ENCODE measurements around the gene TRPM7.

TRPM7 gene

DNA sequence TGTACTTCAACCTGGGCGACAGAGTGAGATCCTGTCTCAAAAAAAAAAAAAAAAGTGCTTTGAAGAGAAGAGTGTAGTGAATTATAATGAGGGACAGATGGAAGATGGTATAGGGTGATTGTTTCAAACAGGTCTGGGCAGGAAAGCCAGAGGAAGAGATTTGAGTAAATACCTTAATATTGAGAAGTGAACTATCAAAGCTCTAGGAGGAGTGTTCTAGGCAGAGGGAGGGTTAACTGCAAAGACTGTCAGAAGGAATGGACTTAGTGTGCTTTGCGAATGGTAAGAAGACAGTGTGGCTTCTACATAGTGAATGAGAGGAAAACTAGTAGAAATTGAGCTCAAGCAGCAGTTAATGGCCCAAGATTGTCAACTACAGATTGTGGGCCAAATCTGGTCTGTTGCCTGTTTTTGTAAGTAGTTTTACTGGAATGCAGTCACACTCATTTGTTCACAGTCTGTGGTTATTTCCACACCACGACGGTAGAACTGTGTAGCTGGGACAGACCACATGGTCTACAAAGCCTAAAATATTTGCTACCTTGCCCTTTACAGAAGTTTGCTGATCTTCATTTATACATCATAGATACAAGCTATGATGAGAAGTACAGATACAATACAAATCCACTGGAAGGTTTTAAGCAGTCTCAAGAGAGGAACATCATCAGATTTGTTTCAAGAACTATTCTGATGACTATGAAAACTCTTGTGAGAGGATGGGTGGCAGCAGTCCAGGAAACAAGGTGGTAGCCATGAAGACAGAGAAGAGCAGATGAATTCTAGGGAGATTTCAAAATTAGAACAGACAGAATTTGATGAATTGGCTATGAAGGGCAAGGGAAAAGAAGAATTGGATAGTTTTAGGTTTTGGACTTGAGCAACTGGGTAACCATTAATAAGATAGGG is 123.6 kb downstream of the TRPM7 start:
- no peak for DNase-seq (ENCODE audit: low read depth in 2 of 2)

DNA sequence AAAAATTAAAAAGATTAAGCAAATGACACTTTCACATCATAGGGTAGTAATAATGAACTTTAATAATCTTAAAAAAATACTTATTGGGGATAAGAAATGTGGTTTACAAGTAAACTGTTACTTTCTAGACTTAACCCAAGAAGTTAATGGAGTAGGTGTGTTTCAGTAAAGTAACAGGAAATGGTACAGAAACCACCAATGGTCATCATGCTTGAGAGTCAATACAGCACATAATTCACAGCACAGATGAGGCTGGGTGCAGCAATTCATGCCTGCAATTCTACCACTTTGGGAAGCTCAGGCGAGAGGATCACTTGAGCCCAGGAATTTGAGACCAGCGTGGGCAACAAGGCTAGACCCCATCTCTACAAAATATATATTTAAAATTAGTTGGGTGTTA is 128.6 kb downstream of the TRPM7 start:
- no peak for DNase-seq (ENCODE audit: low read depth in 2 of 2)

DNA sequence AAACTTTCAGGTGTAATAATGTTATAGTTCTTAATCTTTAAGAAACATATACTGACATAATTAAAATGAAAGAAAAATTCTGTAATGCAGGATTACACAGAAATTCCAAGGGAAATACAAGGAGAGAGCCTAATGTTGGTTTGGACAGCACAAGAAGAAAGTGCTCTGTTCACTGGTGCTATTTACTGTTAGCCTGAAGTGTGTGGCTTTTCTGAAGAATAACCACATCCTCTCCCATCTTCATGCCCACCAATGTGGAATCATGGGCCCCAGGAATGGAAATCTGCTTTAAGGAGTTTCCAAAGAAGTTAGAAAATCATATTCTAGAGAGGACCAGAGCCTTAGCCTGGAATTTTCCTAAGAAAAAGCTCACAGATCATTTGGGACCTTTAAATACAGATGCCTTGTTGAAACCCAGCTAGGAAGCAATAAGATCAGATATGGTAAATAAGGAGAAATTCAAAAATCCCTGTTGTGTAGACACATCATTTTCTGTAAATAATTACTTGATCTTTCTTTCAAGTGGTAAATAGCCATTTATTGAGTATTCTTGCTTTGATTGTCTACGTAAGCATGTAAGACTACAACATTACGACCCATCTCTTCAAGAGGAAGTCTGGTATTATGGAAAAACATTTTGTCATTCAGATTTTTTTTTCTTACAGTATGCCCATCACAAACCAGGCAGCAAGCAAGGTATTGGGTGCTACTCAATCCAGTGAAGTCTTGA is 129.8 kb downstream of the TRPM7 start:
- no peak for DNase-seq (ENCODE audit: low read depth in 2 of 2)

- no peak for DNase-seq (ENCODE audit: low read depth in 2 of 2)
These were observed 134.4 kb downstream of the TRPM7 start for GRCh38 chr15:50552238-50552637.

DNA sequence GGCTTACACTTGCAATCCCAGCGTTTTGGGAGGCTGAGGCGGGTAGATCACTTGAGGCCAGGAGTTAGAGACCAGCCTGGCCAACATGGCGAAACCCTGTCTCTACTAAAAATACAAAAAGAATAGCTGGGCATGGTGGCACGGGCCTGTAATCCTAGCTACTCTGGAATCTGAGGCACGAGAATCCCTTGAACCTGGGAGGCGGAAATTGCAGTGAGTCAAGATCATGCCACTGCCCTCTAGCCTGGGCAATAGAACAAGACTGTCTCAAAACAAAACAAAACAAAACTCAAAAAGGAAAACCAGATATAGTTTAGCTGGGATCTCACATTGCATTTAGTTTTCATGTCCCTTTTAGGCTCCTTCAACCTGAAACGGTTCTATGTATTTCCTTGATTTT is 137.3 kb downstream of the TRPM7 start:
- no peak for DNase-seq (ENCODE audit: low read depth in 2 of 2)

GRCh38 chr15:50546566-50546965 is 140.0 kb downstream of the TRPM7 start, which contains the start of gene USP50:
TSS of gene USP50 (minus strand) at chr15:50546666. CDS start at chr15:50546525, 141 bp downstream.
- no peak for DNase-seq (ENCODE audit: low read depth in 2 of 2)

- DNase-seq (ENCODE audit: low read depth in 2 of 2), result no peak
These were observed 142.2 kb downstream of the TRPM7 start for GRCh38 chr15:50544368-50544767.

- DNase-seq (ENCODE audit: low read depth in 2 of 2), result no peak
These were observed 143.0 kb downstream of the TRPM7 start for GRCh38 chr15:50543556-50543955.

GRCh38 chr15:50542887-50543210 is 143.7 kb downstream of the TRPM7 start:
- no peak for DNase-seq (ENCODE audit: low read depth in 2 of 2)

DNA sequence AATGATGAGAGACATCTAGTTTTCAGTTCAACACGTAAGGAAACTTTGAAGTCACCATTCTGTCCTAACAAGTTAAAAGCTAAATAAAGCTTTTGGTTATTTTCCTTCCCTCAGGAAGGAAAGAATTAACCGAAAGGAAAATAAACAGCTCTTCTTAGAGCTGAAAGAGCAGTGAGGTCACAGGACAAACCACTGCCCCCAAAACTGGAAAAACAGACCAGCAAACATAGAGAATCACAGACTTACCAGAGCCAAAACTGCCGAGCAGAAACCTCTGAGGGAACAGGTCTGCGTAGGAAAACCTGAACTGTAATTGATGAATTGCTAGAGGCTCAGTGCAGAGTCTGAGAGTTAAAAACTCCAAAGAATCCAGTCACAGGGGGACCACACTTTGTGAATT is 154.8 kb downstream of the TRPM7 start:
- no peak for DNase-seq (ENCODE audit: low read depth in 2 of 2)

DNA sequence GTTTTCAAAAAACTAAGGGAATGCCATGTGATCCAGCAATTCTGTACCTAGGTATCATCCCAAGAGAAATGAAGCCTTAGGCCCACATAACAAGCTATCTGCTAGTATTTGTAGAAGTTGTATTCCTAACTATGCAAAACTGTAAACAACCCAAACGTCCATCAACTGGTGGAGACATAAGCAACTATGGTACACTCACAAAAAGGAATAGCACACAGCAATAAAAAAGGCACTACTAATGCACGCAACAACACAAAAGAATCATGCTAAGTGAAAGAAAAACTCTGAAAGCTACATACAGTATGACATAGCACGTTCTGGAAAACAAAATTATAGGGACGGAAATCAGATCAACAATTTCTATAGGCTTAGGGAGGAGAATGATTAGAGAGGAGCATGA is 155.4 kb downstream of the TRPM7 start:
- no peak for DNase-seq (ENCODE audit: low read depth in 2 of 2)

DNA sequence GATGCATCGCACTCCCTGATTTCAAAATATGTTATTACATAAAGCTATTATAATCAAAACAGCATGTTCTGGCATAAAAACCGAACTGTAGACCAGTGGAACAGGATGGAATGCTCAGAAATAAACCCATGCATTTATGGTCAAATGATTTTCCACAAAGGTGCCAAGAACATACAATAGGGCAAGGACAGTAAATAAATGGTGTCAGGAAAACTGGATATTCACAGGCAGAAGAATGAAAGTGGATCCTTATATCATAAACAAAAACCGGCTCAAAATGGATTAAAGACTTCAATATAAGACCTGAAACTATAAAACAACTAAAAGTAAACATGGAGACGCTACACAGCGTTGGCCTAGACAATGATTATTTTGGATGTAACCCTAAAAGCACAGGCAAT is 162.7 kb downstream of the TRPM7 start:
- DNase-seq (ENCODE audit: low read depth in 2 of 2), result no peak

- DNase-seq (ENCODE audit: low read depth in 2 of 2), result no peak
These were observed 166.7 kb downstream of the TRPM7 start for GRCh38 chr15:50519740-50520425.

- DNase-seq (ENCODE audit: low read depth in 2 of 2), result no peak
These were observed 173.6 kb downstream of the TRPM7 start for GRCh38 chr15:50513001-50513400.

Data from stimulated activated CD8-positive, alpha-beta memory T cell treated with anti-CD3 and anti-CD28 coated beads, Interleukin-7, amount 100 ng/mL, for 4 hours (primary cell).